CD4-positive, alpha-beta T cell treated with Interleukin-6 at 100 ng/mL for 8 hours (primary cell): Measurements from ENCODE around the gene NRXN2.

ENCODE experiments used
- DNase-seq: peaks from one replicate; pipeline ENCODE4 v3.0.0-alpha.2; 2020; ENCODE audit warnings: mixed read lengths, low spot score

The NRXN2 gene

DNA sequence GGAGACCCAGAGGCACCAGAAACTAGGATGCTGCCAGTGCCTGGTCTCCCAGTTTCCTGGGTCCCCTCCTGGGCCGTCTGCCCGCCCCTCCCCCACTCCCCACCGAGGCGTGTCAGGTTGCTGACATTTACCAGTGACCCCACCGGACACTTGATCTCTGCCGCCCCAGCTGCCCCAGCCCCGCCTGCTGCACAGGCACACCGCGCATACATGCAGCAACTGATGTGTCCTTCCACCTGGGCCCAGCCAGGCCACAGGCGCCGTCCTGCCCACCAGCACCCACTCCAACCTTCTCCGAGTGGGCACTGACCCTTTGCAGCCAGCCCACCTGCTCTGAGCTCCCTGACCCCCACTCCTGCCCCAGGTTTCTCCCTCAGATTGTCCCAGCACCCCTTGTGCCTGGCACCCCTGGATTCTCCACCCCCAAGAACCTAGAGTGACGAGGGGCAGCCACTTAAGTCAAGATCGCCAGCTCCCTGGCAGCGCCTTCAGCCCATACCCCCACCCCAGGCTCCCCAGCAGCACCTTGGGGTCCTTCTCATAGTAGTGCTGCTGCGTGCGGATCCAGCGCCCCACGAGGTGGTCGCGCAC is 36.2 kb upstream of the NRXN2 start:
- DNase-seq, result no peak

DNA sequence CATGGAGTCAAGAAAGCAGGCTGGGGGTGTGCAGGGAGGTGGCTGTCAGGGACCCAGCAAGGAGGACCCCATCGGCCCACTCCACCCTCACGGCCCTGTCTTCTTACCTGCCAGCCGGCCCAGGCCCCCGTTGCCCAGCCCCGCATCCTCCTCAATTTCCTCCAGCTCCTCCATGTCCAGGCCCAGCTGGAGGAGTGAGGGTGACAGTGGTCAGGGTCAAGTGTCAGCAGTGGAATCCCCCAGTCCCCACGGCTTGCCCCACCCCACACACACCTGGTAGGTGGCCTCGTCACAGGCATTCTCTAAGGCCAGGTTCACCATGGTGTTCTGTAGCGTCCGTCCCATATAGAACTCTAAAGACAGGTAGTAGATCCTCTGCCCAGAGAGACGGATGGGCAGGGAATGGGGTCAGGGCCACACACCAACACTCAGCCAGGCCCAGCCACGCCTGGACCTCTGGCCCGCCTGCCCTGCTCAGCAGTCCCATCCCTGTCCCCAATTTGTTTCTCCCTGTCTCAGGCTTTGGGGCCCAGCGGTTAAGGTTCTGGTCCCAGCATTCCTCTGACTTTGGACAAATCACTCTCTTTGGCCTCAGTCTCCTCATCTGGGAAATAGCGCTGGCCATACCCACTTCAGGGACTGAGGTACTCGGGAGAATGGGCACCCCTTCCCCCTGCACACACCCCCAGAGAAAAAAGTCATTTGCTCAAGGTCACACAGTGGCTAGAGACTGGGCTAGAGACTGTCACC is 35.5 kb upstream of the NRXN2 start:
- no peak for DNase-seq

DNA sequence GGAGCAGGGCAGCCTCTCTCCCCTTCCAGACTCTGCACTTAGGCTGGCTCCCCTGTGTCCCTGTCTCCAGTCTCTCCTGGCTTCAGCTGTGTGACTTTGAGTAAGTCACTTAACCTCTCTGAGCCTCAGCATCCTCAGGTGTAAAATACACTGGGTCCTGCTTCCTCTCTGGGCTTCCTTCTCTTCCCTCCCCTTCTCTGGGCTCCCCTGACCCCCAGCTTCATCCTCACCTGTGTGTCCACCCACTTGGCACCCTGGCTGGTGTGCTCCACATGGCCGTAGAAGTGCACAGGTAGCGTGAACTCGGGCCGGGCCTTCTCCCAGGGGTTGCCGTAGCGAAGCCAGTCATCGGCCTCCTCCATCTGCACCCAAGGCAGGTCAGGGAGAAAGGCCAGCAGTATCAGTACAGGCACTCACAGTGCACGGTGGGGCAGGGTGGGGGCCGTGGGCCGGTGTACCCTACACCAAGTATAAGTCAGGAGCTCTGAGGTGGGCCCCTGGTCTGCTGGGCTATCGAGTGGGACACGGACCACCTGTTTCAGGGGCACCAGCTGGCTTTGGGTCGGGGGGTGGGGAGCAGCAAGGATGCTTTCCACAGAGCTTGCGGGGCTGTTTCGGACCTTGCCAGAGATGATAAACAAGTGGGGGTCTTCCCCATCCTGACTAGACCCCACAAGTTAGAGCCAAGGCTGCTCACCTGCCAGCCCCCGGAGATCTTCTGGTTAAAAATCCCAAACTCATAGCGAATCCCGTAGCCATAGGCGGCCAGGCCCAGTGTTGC is 34.7 kb upstream of the NRXN2 start:
- DNase-seq, result no peak

DNA sequence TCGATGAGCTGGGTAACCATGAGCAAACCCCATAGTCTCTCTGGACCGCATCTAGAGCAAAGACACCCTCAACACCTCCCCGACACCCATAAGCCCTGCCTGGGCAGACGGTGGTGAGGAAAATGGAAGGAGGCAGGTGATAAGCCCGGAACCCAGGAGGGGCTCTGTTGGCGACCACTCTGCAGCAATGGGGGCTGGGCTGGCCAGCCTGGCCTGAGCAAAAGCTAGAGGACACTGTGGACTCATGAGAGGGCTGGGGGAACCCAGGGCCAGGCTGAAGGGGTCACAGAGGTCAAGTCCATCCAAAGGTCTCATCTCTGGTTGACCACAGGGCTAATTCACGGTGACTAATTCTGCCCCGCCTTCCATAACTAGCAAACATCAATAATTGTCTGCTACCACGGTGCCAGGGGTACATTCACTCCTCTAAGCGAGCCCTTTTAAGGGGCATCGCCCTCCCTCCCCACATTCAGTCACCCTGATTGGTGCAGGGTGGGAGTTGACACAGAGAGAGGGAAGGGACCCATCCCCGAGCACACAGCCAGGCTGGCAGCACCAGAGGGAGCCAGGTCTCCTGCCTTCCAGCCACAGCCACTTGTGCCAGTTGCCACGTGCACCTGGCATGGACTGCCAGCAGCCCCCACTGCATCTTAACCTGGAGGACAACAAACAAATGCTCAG is 32.8 kb upstream of the NRXN2 start:
- no peak for DNase-seq

DNA sequence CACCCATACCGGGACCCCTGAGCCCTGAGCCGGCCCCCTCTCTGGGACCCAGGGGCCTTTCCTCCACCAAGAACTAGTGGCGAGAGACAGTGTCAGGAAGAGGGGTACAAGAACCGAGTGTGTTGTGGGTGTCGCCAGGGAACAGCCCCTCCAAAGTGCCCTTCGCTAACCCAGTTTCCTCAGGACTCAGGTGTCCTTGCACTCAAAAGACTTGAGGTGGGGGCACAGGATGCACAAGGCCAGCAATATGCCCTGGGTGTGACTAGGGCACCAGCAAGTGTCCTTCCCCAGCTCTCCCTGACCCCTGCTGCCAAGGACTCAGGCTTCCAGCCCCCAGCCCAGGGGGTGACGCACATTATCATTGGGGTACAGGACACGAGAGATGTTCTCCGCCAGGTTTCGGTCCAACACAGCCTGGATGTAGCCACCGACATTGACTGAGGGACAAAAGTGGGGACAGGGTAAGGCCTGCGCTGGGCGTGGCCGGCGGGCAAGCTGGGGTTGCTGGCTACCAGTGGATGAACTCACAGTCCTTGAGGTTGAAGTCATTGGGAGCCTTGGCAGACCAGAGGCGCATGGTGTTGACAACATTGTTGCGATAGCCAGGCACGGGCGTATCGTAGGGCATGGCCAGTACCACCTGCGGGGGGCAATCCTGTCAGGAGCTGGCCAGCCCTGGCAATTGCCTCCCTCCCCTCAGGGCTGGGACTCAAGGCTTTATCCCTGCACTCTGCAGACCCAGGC is 32.1 kb upstream of the NRXN2 start:
- DNase-seq, result no peak

DNA sequence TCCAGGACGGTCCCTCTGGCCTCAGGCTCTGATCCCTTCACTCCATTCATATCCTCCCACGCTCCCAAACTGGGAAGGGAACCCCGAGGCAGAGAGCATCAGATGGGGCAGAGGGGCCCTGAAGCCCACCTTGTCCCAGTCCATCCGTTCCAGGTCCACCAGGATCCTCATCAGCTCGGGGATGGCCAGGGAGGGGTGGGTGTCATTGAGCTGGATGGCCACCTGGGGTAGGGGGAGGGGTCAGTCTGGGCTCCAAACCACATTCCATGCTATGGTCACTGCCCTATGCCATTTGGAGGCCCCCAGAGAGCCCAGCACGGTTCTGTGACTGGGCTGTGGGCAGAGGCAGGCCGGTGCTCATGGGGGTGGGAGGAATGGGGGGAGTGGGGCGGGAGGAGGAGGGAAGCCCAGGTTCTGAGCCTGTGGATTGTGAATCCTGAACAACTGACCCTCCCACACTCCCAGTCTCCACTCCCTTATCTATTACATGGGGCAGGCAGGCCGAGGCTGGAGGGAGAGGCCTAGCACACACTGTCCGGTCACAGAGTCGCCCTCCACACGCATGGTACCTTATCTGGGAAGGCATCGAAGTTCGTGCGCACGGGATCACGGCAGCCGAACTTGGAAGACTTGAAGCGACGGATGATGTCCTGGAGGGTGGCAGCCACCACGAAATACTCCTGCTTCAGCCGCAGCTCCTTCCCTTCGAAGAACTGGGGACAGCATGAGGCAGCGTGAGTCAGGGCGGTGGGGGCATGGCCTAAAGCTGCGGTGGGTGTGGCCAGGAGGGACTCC is 31.3 kb upstream of the NRXN2 start:
- DNase-seq, result no peak

DNA sequence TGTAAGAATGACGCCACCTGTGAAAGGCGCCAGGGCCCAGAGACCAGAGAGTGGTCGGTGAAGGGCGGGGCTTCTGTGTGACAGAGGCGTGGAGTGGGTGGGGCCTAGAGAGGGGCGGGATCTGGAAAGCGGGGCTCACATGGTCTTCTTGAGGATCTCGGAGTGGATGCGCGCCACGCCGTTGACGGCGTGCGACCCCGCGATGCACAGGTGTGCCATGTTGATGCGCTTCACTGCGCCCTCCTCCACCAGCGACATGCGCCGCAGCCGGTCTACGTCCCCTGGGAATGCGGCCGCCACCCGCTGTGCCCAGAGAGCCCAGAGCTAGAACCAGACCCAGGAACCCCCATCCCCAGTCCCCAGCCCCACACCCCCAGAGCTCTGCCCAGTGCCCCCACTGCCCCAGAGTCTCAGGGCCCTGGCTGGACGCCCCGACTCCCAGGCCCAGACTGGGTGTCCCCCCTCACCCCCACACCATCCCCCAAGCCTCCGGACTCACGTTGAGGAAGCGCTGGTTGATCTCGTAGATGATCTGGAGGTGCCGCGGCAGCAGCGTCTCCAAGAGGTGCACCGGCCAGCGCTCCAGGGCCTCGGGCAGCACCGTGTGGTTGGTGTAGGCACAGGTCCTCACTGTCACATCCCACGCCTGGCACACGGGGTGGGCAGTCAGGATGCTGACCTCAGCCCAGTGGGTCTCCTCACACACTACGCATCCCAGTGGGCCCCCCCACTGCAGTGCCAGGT is 30.6 kb upstream of the NRXN2 start:
- no peak for DNase-seq

DNA sequence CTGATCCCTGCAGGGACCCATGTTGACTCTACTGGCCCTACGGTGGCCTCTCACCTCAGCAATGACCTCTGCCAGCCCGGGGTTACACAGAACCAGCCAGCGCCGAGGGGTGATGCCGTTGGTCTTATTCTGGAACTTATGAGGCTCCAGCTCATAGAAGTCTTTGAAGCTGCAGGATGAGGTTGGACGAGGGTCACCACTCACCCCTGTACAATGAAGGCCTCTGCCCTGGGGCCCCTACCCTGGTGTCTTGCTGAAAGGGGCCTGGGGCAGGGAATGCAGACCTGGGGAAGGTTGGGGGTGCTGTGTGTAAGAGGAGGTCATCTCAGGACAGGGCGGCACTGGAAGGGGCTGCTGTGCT is 30.0 kb upstream of the NRXN2 start:
- no peak for DNase-seq

DNA sequence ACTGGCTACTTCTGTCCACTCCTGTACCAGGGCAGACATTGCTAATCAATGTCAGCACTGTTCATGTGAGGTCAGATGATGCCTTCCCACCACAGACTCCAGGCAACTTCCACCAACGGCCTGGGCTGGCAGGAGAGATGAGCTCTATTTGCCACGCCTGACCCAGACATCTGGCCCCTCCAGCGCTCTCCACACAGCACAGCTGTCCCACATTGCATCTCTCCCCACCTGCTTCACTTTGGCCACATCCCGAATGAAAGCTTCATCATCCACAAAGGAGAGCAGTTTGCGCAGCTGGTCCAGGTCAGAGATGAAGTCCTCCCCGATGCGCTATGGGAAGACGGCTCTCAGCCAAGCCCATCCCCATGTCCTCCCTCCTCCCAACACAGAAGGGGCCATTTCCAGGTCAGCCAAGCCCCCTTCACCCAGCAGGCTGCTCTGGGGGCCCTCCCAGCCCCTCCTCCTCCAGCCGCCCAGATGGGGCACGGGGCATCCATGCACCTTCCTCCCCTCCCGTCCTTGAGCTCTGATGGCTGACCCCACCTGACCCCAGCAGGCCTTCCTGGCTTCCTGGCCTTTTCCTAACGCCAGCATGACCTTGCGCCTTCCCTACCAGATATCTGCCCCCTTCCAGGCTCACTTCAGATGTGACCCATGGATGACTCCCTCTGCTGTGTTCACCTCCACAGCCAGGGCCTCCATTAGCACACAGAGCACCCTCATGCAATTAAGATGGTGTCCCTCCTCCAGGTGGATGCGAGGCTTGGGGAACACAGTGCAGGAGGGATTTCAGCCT is 29.4 kb upstream of the NRXN2 start:
- DNase-seq, result no peak

DNA sequence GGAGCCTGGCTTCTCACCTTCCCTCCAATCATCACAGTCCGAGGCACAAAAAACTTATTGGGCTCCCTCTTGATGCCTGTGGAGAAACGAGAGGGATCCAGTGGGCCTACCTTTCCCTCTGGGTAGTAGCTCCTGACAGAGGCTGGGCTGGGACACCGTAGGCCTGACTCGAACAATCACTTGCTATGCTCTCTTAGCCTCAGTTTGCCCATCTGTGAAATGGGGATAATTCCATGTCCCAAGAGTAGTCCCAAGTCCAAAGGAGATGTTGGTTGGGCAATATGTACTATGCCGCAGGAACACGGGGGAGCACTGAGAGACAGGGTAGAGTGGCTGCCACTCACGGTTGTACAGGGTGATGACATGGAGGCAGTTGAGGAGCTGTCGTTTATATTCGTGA is 28.6 kb upstream of the NRXN2 start:
- no peak for DNase-seq

DNA sequence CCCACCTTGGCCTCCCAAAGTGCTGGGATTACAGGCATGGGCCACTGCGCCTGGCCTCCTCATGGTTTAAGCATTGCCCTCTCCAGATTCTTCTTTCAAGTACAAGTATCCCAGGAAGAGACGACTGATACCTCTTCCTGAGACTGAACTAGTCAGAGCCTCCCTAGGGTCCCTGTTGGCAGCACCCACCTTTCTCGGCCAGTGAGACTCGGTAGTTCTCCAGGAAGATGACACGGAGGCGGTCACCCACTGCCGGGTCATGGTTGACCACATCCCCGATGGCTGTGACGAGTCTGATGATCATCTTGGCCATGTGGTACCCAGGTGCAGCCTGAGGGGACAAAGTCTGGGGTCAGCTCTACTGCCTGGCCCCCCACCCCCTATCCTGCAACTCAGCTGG is 28.1 kb upstream of the NRXN2 start:
- no peak for DNase-seq

DNA sequence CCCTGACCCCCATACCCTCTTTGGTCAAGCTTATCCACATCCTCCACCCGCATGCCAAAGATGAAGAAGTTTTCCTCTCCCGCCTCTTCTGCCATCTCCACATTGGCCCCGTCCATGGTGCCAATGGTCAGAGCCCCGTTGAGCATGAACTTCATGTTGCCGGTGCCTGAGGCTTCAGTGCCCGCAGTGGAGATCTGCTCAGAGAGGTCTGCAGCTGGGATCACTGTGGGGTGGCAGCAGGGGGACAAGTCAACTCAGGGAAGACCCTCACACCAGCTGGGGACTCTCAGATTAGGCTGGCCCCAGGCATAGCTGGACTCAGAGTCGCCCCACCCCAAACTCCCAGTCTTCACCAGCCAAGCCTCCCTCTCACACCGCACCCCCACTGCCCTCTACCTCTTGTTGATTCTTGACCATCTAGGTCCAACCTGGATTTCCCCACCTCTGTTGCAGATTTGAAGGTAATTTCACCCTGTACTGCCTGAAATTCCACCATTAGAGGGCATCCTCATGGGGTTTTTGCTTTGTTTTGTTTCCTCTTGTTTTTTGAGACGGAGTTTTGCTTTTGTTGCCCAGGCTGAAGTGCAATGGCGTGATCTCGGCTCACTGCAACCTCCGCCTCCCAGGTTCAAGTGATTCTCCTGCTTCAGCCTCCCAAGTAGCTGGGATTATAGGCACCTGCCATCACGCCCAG is 27.5 kb upstream of the NRXN2 start:
- DNase-seq, result no peak

DNA sequence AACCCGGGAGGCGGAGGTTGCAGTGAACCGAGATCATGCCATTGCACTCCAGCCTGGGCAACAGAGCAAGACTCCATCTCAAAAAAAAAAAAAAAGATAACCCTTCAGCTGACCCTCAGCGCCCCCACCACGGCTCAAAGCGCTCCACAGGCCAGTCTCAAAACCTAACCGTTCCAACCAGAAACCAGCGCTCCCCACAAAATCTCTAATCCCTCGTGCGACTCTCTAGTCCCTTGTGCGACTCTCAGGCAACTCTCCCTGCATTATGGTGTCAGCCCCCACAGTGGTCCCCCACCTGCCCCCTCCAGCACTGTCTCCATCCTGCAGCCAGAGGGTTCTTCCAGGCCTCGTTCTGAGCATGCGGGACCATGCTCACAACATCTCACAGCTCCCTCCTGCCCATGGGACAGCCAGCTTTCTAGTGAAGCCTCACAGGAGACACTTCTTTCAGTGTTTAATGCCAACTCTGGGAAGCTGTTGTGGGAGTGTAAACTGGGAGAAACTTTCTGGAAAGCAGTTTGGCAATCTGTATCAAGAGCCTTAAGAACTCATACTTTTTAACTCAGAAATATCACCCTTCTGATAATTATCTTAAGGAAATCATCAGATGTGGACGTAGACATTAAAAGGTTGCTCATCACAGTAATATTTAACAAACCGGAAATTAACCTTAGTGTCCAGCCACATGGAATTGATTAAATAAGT is 25.1 kb upstream of the NRXN2 start:
- no peak for DNase-seq

DNA sequence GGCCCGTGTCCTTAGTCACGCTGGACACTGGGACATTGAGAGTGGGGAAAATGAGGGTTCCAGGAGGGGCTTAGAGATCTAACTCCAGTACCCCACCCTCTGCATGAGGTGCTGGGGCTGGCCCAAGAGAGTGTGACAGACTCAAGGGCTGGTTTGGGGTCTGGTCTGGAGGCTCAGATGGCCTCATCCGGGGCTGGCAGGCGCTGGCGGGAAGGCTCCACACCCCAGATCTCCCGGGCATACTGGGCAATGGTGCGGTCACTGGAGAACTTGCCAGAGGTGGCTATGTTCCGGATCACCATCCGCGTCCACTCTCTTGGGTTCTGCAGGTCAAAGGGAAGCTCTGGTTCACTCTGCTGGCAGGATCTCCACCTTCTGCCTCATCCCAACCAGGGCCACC is 23.5 kb upstream of the NRXN2 start:
- no peak for DNase-seq

DNA sequence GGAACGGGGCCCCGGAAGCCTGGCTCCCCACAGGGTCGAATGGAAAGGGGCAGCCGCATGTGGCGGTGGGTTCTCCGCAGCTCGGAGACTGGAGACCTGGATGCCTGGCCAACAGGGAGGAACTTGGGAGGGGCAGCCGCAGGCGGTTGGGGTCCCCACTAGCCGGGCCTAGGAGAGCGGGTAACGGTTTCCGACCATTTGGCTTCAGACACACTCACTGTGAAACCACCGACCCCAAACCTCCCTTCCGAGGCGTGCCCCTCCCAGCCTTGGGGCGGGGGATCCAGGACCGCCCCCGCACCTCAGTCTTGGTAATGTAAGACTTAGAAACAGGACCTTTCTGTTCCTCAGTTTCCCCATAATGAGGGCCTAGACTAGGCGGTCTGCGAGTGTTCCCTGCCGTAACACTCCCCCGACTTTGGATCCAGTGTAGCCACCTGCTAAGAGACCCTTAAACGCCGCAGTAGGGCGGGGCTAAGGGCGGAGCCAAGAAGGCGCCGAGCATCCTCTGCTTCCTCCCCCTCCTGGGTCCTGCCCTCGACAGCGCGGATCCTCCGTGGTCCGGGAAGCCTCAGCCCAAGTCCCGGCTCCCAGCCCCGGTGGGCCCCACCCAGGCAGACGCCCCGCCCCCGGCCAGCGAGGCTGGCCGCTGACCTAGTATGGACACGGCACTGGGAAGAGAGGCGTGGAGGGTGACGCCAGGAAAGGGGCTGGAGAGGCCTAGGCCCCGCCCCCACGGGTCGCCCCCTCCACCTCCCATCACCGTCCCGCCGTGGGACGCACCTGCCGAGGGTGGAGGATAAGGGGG is 22.7 kb upstream of the NRXN2 start:
- DNase-seq, result peak; percentile 73

DNA sequence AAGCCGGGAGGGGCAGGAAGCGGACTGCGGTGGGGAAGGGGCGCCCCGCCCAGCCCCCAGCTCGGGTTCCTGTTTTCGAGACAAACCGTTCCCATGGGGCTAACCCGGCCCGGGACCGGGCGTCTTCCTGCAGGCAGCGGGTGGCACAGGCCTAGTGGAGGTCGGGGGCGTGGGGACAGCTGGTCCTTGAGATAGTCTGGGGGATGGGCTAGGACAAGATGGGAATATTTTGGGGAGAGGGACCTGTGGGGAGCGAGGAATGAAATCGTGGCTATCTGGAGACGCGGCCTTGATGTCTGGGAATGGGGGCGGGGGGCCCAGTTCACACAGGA is 22.2 kb upstream of the NRXN2 start:
- peak; percentile 93 for DNase-seq

DNA sequence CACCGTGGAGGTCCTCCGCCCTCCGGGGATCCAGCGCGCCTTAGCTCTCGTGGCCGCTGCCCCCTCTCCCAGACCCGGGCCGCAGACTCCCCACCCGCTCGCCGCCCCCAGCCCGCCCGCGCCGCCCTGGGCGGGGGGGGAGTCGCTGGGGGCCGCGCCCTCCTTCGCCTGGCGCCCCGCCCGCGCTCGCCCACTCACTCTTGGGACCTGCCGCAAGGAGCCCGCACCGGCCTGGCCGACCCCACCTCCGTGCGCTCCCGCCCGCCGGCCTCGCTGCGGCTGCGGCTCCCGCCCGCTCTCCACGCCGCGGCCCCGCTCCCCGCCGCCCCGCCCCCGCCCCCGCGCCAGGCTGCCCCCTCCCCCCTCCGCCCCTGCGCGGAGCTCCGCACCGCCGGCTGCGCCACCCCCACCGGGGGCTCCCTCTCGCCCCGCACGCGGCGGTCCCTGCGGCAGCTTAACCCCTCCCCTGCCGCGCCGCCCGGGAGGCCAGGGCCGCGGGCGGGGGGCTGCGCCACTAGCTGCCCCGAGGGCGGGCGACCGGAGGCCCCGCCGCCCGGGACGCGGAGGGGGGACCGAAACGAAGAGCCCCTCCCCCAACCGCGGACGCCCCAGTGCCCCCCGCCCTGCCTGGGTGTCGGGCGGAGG is 21.7 kb upstream of the NRXN2 start:
- no peak for DNase-seq
